PC-3 (cell line): ENCODE results near the gene PEX14. TPM values are rescaled to one million over a fixed set of nuclear protein-coding genes. Genes with fewer than 3 reads are reported as not detected.

Experiments
- ATAC-seq: fragments of 200-7000 bp; cut with Tn5 transposase; 2 replicates; pipeline ENCODE4 v1.9.1; 2020; ENCODE audit warnings: mild to moderate bottlenecking, moderate library complexity
- BruUV-seq: library from RNA; stranded (reverse); fragments of 400-500 nt; replicated peaks from 2 replicates; lab custom pipeline; 2021; lab: Mats Ljungman, UMichigan
- CTCF ChIA-PET: fragments of 300-600 bp; sonication (Branson Sonifier 250); formaldehyde crosslinking; loops from one replicate; lab custom pipeline; 2022; ENCODE audit warnings: antibody characterized with exemption; lab: Charles Lee
- POLR2A ChIA-PET: fragments of 300-600 bp; sonication (Branson Sonifier 250); formaldehyde crosslinking; loops from one replicate; lab custom pipeline; 2022; ENCODE audit warnings: antibody characterized with exemption; ENCODE audit not compliant: unreplicated experiment; lab: Charles Lee
- DNase-seq: peaks from one replicate; pipeline ENCODE4 v3.0.0-alpha.2; 2015
- H2AFZ ChIP-seq: fragments of 300-600 bp; sonication (generic); 2 replicates; pipeline ENCODE4 v1.6.0; 2016; ENCODE audit warnings: antibody characterized with exemption, low read length
- H3F3A ChIP-seq: fragments of 300-600 bp; sonication (generic); one replicate; pipeline ENCODE4 v1.6.0; 2017; ENCODE audit warnings: antibody characterized with exemption, low read length, control low read depth, mild to moderate bottlenecking; ENCODE audit not compliant: unreplicated experiment
- H3K27ac ChIP-seq: fragments of 300-600 bp; sonication (generic); 2 replicates; pipeline ENCODE4 v1.5.1; 2016; ENCODE audit warnings: mild to moderate bottlenecking, low read length
- H3K27me3 ChIP-seq: fragments of 300-600 bp; sonication (generic); 2 replicates; pipeline ENCODE4 v1.6.1; 2016; ENCODE audit warnings: low read length, mixed read lengths
- H3K36me3 ChIP-seq: fragments of 300-600 bp; sonication (generic); 2 replicates; pipeline ENCODE4 v1.6.1; 2016; ENCODE audit warnings: low read depth, mixed run types, low read length, mixed read lengths
- H3K4me1 ChIP-seq: fragments of 300-600 bp; sonication (generic); 2 replicates; pipeline ENCODE4 v1.5.1; 2016; ENCODE audit warnings: low read length; ENCODE audit not compliant: insufficient read depth
- H3K4me2 ChIP-seq: fragments of 300-600 bp; sonication (generic); 2 replicates; pipeline ENCODE4 v1.6.0; 2016; ENCODE audit warnings: low read length
- H3K4me3 ChIP-seq: fragments of 300-600 bp; sonication (generic); 2 replicates; pipeline ENCODE4 v1.5.1; 2016; ENCODE audit warnings: mild to moderate bottlenecking, low read length, mixed read lengths
- H3K79me2 ChIP-seq: fragments of 300-600 bp; sonication (generic); 2 replicates; pipeline ENCODE4 v1.6.1; 2017; ENCODE audit warnings: low read length, mixed read lengths
- H3K9ac ChIP-seq: fragments of 300-600 bp; sonication (generic); 2 replicates; pipeline ENCODE4 v1.6.0; 2016; ENCODE audit warnings: mild to moderate bottlenecking, low read length
- H3K9me2 ChIP-seq: fragments of 300-600 bp; sonication (generic); replicated peaks from 2 replicates; pipeline ENCODE4 v1.6.1; 2016; ENCODE audit warnings: mixed run types, low read length, mixed read lengths
- H3K9me3 ChIP-seq: fragments of 300-600 bp; sonication (generic); 2 replicates; pipeline ENCODE4 v1.6.1; 2016; ENCODE audit warnings: low read length, mixed read lengths
- H4K20me1 ChIP-seq: fragments of 300-600 bp; sonication (generic); 2 replicates; pipeline ENCODE4 v1.6.1; 2016; ENCODE audit warnings: low read length, mixed read lengths
- EZH2 ChIP-seq: fragments of 300-600 bp; sonication (generic); IDR thresholded peaks from one replicate; pipeline ENCODE4 v1.6.1; 2017; ENCODE audit warnings: antibody characterized with exemption, mild to moderate bottlenecking, low read length; ENCODE audit not compliant: unreplicated experiment
- EZH2phosphoT487 ChIP-seq: fragments of 300-600 bp; sonication (generic); IDR thresholded peaks from 2 replicates; pipeline ENCODE4 v1.6.1; 2018; ENCODE audit warnings: mild to moderate bottlenecking, antibody characterized with exemption, low read length, borderline replicate concordance
- intact Hi-C: fragments of 100-400 bp; cut with micrococcal nuclease; formaldehyde crosslinking; loops from 2 replicates; pipeline ENCODE4 v1.9.0; 2023
- total RNA-seq: library from RNA; depleted of rRNA; stranded (reverse); fragments of >200 nt; gene quantifications from 2 replicates; pipeline ENCODE4 v1.2.3, GENCODE V29; 2014
- TF ChIP-seq, protein P1 (sequence below): fragments of 300-600 bp; sonication (generic); conservative IDR thresholded peaks from 2 replicates; pipeline ENCODE4 v1.5.1; 2017; ENCODE audit warnings: antibody characterized with exemption, low read depth, mild to moderate bottlenecking, low read length

The PEX14 gene
- total RNA-seq, 1 experiment from 2014 or later: 24.9 TPM

- no peaks in the 10 kb centered on the region for H3K4me1 ChIP-seq
- no peak for DNase-seq
- BruUV-seq: no TSS peak
- H3K9ac ChIP-seq: no peak overlapping the region
- H3K4me2 ChIP-seq: no peak overlapping the region
- H3K9me3 ChIP-seq: no peaks in the 10 kb centered on the region
- no peaks in the 10 kb centered on the region for H3K9me2 ChIP-seq
- H3K4me3 ChIP-seq: no peak overlapping the region
- POLR2A ChIA-PET: no interaction called here
- no peaks in the 10 kb centered on the region for H3F3A ChIP-seq
- H2AFZ ChIP-seq: no peak overlapping the region
- TF ChIP-seq, protein P1, sequence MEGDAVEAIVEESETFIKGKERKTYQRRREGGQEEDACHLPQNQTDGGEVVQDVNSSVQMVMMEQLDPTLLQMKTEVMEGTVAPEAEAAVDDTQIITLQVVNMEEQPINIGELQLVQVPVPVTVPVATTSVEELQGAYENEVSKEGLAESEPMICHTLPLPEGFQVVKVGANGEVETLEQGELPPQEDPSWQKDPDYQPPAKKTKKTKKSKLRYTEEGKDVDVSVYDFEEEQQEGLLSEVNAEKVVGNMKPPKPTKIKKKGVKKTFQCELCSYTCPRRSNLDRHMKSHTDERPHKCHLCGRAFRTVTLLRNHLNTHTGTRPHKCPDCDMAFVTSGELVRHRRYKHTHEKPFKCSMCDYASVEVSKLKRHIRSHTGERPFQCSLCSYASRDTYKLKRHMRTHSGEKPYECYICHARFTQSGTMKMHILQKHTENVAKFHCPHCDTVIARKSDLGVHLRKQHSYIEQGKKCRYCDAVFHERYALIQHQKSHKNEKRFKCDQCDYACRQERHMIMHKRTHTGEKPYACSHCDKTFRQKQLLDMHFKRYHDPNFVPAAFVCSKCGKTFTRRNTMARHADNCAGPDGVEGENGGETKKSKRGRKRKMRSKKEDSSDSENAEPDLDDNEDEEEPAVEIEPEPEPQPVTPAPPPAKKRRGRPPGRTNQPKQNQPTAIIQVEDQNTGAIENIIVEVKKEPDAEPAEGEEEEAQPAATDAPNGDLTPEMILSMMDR: no peak
- TF ChIP-seq EZH2phosphoT487 (no peak), EZH2 (no peak)
- no peak overlapping the region for H3K27ac ChIP-seq
- H3K36me3 ChIP-seq: peaks cover 8% of the 10 kb centered on the region
- ATAC-seq: no peak
- intact Hi-C loops: no loop called here
- CTCF ChIA-PET: no interaction called here
- no peaks in the 10 kb centered on the region for H4K20me1 ChIP-seq
- no peaks in the 10 kb centered on the region for H3K27me3 ChIP-seq
- 0 out of 2 replicates have a peak, but pooled peaks cover 6% of the 10 kb centered on the region for H3K79me2 ChIP-seq
Observed at GRCh38 chr1:10538646-10539355, 64.1 kb downstream of the PEX14 start.

- intact Hi-C loops: no loop called here
- no peak for DNase-seq
- Histone ChIP-seq H3K9ac (no peak overlapping the region), H3K4me1 (no peaks in the 10 kb centered on the region), H3F3A (no peaks in the 10 kb centered on the region), H3K9me3 (no peaks in the 10 kb centered on the region), H3K27me3 (no peaks in the 10 kb centered on the region), H3K79me2 (0 out of 2 replicates have a peak, but pooled peaks cover 5% of the 10 kb centered on the region), H3K4me3 (no peak overlapping the region), H3K9me2 (no peaks in the 10 kb centered on the region), H3K36me3 (peaks cover 8% of the 10 kb centered on the region), H4K20me1 (no peaks in the 10 kb centered on the region), H2AFZ (no peak overlapping the region), H3K4me2 (no peak overlapping the region), H3K27ac (no peak overlapping the region)
- CTCF ChIA-PET: no interaction called here
- POLR2A ChIA-PET: no interaction called here
- BruUV-seq: no TSS peak
- no peak for ATAC-seq
- TF ChIP-seq EZH2 (no peak), EZH2phosphoT487 (no peak)
- TF ChIP-seq, protein P1: no peak
Observed at GRCh38 chr1:10539411-10540043, 64.8 kb downstream of the PEX14 start.
